RPMI7951 (cell line): Measurements from ENCODE around the gene PDE6H. TPM values are rescaled to one million over a fixed set of nuclear protein-coding genes. Genes with fewer than 3 reads are reported as not detected.

Source experiments
- DNase-seq: peaks from one replicate; pipeline ENCODE4 v3.0.0-alpha.2; 2012; ENCODE audit warnings: low read depth
- total RNA-seq: library from RNA; depleted of rRNA; stranded (reverse); fragments of >200 nt; shearing (Covaris generic); gene quantifications from 2 replicates; pipeline ENCODE4 v1.2.3, GENCODE V29; 2014

PDE6H gene
- total RNA-seq, 1 experiment from 2014 or later = not detected

- DNase-seq = peak; percentile 10
These were observed 21.0 kb upstream of the PDE6H start for GRCh38 chr12:14951851-14952250.

- peak; percentile 89 for DNase-seq
These were observed 20.4 kb upstream of the PDE6H start for GRCh38 chr12:14952299-14952921.

- no peak for DNase-seq
These were observed 19.1 kb upstream of the PDE6H start for GRCh38 chr12:14953752-14954151.

GRCh38 chr12:14954269-14954668, 18.6 kb upstream of the PDE6H start:
- no peak for DNase-seq

GRCh38 chr12:14956024-14956891, 16.6 kb upstream of the PDE6H start:
- no peak for DNase-seq

GRCh38 chr12:14956905-14957304, 15.9 kb upstream of the PDE6H start:
- no peak for DNase-seq

GRCh38 chr12:14957551-14958168, 15.2 kb upstream of the PDE6H start:
- no peak for DNase-seq

- no peak for DNase-seq
These were observed 14.3 kb upstream of the PDE6H start for GRCh38 chr12:14958361-14959125.

- DNase-seq = no peak
These were observed 13.8 kb upstream of the PDE6H start for GRCh38 chr12:14959126-14959440.

GRCh38 chr12:14959463-14959862, 13.4 kb upstream of the PDE6H start:
- no peak for DNase-seq

GRCh38 chr12:14959916-14960496, 12.8 kb upstream of the PDE6H start:
- no peak for DNase-seq

GRCh38 chr12:14960548-14961465, 12.0 kb upstream of the PDE6H start:
- DNase-seq = peak; percentile 74

- peak; percentile 61 for DNase-seq
These were observed 11.2 kb upstream of the PDE6H start, which contains the start of gene ARHGDIB for GRCh38 chr12:14961466-14962152. Gene ARHGDIB, minus strand, starts transcription at chr12:14961601. Its CDS starts 10,889 bp downstream, at chr12:14950712.

- DNase-seq = no peak
These were observed 10.7 kb upstream of the PDE6H start for GRCh38 chr12:14962153-14962539.

GRCh38 chr12:14962797-14963196, 10.0 kb upstream of the PDE6H start:
- DNase-seq = no peak

GRCh38 chr12:14963520-14963919, 9.3 kb upstream of the PDE6H start:
- DNase-seq = no peak

- no peak for DNase-seq
These were observed 8.4 kb upstream of the PDE6H start for GRCh38 chr12:14964406-14964805.

- DNase-seq = no peak
These were observed 7.6 kb upstream of the PDE6H start for GRCh38 chr12:14965221-14965620.

- DNase-seq = no peak
These were observed 4.4 kb upstream of the PDE6H start for GRCh38 chr12:14968478-14968877.

GRCh38 chr12:14970473-14970872, 2.4 kb upstream of the PDE6H start:
- peak; percentile 23 for DNase-seq
